Endothelial cell of hepatic sinusoid (primary cell): ENCODE measurements around the gene CDYL2.

Experiments
- in situ Hi-C: cut with HindIII; loops from 2 replicates; pipeline ENCODE4 v1.10.0; 2017; ENCODE audit warnings: low sequenced_read_pairs

The CDYL2 gene

DNA sequence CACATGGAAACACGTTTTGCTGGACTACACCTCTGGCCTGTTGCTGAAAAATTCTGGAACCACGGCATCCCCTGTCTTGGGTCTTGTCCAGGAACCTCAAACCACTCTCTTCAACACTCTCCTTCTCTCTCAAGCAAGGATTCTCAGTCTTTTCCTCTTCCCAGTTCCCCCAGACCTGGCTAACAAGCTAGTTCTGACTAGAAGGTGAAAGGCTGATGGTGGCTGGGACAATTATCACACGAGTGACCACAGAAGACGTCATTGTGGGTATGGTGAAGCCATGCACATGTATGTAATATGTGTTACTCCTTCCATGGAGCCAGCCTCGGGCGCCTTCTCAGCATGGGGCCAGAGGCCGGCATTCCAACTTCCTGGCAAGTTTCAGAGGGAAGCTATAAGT, 123.0 kb downstream of the CDYL2 start:
- in situ Hi-C loops: no loop called here

DNA sequence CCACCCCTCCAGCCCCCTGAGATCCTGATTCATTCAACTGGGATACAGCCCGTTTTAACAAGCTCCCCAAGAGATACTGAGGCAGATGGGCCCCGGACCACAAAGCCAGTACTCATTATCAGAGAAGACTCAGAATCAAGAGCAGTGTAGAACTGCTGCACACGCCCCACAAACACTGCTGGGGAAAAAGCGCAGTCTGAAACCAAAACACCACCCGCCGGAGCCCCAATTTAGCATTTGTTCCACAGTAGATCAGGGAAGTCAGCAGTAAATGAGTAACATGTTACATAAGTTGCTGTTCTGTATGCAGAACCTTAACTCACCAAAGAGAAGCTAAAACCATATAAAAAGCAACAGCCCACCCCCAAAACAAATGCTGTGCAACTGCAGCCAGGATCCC, 123.6 kb downstream of the CDYL2 start:
- in situ Hi-C loops: no loop called here

DNA sequence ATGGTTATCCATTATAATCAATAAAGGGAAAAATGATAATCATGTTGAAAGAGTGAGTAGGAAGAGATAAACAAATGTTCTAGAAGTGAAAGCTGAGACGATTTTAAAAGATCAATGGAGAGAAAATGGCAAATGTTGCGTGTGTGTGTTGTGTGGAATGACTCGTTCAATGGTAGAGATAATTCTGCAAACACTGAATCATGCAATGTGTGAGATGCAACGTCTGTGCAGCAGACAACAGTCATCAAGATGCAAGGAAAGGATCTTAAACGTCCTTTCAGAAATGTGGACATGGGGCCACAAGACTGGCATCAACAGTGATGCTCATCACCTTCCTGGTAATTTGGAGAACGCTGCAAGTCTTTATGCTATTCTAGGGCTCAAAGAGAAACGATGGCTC, 124.4 kb downstream of the CDYL2 start:
- in situ Hi-C loops: no loop called here

DNA sequence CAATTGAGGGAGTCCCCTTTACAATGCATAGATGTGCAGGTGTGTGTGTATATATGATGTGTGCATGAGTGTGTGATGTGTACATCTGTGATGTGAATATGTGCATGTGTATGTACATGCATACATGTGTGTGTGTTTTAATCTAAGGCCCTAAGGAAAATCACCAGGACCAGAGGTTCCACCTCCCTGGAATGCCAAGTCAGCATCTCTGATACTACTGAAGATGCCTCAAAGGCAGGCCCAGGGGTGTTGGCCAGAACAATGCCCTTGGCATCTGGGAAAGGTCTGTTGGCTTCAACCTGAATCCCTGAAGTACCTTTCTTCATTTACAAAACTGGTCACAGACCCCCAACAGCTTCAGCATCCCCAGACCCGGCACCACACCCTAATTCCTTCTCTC, 129.5 kb downstream of the CDYL2 start:
- in situ Hi-C loops: no loop called here

DNA sequence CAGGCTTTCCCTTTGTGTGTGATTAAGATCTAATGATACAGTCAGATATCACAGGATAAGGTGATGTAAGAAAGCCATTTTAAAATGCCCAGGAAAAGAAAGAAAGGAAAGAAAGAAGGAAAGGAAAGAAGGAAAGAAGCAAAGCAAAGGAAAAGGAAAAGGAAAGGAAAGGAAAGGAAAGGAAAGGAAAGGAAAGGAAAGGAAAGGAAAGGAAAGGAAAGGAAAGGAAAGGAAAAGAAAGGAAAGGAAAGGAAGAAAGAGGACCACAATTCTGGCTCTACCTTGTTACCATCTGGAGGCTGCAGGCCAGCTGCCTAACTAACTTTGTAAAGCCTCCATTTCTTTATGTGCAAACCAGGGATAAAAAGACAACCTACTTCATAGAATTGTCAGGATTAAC, 132.0 kb downstream of the CDYL2 start:
- in situ Hi-C loops: no loop called here

DNA sequence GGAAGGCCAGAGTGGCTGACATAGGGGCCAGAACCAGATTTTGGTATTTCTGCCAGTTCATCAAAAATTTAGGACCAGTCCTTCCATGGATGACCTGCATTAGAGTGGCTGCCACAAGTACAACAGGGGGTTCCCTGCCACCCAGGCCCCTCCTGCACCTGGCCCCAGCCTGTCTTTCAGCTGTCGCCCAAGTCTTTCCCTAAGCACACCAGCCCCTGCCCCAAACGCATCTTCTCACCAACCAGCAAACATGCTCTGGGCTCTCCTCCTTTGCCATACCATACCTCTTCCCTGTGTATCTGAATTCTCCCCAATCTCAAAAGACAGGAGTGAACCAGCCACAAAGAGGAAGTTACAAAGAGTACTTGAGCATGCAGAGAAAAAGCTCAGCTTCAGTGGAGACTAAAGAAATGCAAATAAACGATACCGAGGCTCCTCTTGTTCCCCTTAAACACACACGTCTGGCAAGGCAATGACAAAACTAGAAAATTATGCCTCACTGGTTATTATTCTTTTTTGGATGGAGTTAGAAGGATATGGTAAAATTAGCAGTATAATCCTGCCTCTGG, 133.0 kb downstream of the CDYL2 start:
- in situ Hi-C loops: no loop called here

DNA sequence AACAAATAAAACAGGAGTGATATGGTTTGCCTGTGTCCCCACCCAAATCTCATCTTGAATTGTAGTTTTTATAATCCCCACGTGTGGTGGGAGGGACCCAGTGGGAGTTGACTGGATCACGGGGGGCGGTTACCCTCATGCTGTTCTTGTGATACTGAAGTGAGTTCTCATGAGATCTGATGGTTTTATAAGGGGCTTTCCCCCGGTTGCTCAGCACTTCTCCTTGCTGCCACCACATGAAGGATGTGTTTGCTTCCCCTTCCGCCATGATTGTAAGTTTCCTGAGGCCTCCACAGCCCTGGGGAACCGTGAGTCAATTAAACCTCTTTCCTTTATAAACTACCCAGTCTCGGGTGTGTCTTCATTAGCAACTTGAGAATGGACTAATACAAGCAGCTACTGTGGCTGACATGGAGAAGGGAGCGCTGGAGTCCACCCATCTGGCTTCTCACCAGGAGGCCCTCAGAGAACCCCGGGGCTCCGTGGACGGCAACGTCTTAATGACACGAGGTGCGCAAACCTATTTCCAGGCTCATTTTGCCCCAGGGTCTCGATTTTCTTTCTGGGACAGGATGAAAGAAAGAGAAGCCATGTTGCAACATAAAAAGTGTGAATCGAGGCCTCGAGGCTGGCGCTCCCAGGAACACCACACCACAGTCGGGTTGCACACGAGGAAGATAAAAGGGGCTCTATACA, 134.1 kb downstream of the CDYL2 start:
- in situ Hi-C loops: no loop called here

DNA sequence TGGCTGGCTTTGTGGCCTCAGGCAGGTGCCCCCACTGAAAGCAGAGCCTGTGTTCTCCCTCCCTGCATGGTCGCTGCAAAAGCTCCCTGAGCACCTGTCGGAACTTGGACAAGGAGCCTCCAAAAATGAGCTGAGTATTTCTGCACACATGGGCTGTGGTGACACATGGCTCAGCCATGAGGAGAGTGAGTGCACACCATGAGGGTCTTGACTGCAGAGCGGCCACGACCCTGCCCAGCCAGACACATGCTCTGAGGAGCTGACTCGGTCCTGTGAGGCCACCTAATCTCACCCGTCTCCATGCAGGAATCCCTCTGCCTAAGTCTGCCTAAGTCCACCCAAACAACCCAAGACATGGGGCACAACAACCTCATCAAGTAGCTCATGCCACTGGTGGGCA, 134.7 kb downstream of the CDYL2 start:
- in situ Hi-C loops: no loop called here

DNA sequence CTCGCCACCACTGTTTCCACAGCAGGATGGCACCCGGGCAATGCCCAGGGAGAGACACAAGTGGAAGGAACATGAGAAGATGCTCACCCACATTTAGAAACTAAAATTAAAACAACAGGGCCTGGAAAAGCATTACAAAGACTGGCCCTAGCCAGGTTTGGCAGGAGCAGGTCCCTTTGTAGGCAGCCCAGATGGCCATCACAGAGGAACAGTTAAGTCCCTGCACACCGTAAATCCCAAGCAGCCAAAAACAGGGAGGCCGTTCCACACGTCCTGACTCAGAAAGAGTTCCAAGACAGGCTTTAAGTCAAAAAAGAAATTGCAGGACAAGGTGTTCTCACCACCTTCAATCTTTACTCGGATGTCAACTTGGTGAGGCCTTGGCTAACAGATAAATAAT, 136.5 kb downstream of the CDYL2 start:
- in situ Hi-C loops: no loop called here

DNA sequence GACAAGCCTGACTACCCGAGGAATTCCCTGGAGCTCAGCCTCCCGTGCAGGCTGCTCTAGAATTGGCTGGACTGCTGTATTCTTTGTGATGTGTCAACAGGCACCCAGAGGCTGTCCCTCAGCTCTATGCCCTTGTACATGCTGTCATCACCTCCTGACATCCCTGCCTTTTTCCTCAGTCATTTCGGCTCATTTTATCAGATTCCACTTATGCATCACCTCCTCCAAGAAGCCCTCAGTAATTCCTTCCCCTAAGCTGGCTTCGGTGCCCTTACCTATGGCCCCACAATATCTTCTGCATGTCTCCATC, 137.2 kb downstream of the CDYL2 start:
- in situ Hi-C loops: no loop called here

DNA sequence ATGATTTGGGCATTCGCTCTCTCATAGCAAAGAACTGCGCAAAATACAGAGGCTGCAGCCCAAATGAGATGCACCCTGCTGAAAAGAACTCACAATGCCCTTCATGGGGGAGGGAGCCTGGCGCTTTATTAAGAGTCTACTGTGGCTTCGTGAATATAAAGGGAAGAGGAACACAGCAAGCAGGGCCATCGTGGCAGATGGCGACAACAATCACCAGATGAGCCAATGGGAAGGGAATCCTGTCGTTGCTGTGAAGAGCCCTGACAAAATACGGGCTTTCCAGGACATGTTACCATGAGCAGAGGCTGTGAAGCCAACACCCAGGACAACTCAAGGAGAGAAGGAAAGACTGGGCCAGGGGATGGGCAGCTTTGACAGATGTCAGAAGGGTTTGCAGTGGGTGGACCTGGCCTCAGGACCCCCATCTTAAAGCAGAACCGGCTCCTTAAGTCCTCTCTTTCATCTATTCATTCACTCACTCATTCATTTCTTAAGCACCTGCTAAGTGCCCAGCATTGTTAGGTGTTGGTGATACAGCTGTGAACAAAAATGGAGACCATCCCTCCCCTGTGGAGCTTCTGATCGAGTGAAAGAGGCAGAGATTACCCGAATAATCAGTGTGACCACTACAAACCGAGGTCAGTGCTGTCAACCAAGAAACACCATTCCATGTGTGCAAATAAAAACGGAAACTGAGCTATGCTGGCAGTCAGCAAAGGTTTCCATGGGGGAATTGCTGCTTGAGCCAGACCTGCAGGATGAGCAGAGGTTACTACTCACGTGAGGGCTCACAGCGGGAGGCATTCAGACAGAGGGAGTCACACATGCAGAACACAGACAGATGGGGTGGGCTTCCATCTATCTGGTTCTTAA, 137.8 kb downstream of the CDYL2 start:
- in situ Hi-C loops: no loop called here

DNA sequence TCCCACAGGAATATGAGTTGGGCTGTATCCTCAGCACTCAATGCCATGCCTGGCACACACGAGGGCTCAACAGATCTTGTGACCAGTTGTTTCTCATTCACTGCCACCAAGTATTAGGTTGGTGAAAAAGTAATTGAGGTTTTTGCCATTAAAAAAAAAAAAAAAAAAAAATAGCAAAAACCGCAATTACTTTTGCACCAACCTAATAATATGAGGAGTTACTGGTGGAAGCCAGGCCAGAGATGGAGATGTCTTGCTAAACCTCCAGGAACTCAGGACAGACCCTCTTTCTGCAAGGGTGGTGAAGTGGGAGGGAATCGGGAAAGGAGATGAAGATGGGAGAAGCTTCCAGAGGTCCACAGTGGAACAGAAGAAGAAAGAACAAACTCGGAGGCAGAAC, 139.0 kb downstream of the CDYL2 start:
- in situ Hi-C loops: no loop called here

DNA sequence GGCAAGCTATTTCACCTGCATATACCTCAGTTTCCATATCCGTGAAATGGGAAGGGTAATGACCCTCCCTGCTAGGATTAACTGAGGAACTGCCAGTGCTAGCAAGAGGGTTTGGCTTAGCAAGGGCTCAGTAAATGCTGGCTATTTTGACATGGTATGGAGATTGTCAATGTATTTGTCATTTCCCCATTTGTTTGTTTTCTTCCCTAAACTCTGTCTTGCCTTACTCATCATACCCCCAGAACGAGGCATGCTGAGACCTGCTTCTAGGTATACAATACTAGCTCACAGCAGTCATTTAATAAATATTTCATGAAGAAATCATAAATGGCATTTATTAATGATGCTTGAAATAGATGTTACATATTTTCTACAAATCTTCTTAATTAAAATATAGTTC, 139.6 kb downstream of the CDYL2 start:
- in situ Hi-C loops: loop anchor here (5.0 kb wide), 1 partner anchor 37 kb away; no protein-coding TSS in a partner anchor

DNA sequence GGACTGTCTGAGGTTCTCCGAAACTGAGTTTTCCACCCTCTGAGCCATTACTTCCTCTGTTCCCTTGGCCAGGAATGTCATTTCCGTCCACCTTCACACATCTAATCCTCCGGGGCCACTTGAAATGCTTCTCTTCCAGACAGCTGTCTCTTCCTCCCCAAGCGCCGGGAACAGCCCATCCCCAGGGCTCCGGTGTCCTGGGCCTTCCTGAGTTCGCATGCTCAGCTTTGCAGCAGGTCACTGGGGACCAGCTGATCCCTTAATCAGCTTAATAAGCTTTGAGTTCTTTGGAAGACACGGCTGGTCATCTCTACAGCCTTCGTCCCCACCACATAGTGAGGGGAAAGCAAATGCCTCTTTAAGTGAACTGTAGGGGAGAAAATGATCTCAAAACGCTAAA, 140.2 kb downstream of the CDYL2 start:
- in situ Hi-C loops: loop anchor here (5.0 kb wide), 1 partner anchor 37 kb away; no protein-coding TSS in a partner anchor

DNA sequence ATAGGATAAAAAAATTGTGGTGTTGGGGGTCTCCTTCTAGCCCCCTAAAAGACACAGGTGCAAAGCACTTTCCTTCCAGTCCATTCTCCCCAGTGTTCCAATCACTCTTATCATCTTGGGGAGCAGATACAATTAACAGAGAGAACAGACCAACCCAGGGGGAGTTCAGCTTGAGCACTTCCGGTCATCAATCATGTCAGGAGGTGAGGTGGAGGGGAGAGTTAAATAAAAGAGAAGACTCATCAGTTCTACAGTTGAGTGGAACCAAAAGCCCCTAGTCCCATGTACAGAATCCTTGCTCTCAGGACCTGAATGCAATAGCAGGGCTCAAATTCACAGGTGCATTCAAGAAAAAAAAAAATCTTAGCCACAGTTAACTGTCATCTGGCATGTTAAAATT, 141.3 kb downstream of the CDYL2 start:
- in situ Hi-C loops: loop anchor here (5.0 kb wide), 1 partner anchor 36 kb away; no protein-coding TSS in a partner anchor

DNA sequence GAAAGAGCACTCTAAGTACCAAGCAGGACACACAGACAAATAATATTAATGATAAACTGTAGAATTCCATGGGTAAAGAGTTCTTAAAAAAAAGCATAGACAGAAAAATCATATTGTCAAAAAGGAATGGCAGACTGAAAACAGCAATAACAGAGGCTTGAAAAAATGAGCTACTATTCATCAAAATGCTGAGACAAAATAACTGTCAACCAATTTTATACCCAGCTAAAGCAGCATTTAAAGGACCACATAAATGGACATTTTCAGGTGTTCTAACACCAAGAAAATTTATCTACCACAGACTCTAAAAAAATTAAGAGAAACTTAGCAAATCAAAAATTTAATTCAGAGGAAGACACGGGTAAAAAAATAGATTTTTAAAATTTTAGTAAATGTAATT, 144.5 kb downstream of the CDYL2 start:
- in situ Hi-C loops: loop anchor here (5.0 kb wide), 1 partner anchor 33 kb away; no protein-coding TSS in a partner anchor

DNA sequence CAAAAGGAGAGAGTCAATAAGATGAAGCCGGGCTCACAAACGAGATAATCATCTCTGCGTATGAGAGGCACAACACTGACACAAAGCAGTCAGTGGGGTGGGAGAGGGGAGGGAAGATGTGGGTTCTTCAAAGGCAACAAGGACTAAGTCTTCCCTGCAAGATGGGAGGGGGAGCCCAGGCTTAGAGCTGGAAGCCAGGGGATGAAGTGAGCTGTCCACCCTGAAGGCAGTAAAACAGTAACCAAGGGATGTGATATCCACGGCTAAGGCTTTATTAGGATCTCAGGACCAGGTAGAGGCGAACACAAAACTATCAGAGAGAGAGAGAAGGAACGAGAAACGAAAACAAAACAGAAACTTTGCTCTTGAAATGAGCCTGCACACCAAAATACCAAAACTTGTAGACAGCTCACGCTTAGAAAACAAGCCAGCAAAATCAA, 147.7 kb downstream of the CDYL2 start:
- in situ Hi-C loops: no loop called here

DNA sequence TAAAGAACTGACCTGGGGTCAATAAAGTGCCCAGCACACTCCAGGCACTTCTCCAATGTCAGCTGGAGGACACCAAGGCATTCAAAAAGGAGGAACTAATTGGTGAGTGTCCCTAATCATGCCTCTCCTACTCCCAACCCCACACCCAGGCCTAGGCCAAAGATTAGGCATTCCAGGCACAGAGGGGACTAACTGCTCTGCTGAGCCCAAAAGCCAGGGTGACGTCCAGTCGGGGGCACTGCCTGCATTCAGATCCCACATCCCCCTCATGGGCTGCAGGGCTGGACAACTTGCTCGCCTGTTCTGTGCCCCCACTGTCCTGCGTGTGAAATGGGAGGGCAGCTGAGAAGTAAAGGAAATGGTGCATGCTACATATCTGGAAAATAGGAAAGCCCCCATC, 148.2 kb downstream of the CDYL2 start:
- in situ Hi-C loops: no loop called here

DNA sequence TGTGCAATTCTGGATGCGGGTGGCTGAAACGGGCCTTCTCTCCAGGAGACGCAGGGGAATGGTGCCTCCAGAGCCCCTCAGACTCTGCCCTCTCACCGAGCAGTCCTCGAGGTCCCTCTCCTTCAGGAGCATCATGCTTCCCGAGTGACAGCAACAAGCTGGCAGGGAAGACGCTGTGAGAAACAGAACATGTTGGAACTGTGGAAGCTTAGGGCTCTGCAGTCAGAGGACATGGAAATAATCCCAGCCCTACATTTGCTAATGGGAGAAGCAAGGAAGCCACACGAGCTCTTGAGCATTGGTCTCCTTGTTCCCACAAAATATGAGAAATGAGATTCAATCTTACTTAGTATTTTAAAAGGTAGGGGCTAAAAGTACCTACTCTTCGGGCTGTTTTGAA, 148.6 kb downstream of the CDYL2 start:
- in situ Hi-C loops: no loop called here

DNA sequence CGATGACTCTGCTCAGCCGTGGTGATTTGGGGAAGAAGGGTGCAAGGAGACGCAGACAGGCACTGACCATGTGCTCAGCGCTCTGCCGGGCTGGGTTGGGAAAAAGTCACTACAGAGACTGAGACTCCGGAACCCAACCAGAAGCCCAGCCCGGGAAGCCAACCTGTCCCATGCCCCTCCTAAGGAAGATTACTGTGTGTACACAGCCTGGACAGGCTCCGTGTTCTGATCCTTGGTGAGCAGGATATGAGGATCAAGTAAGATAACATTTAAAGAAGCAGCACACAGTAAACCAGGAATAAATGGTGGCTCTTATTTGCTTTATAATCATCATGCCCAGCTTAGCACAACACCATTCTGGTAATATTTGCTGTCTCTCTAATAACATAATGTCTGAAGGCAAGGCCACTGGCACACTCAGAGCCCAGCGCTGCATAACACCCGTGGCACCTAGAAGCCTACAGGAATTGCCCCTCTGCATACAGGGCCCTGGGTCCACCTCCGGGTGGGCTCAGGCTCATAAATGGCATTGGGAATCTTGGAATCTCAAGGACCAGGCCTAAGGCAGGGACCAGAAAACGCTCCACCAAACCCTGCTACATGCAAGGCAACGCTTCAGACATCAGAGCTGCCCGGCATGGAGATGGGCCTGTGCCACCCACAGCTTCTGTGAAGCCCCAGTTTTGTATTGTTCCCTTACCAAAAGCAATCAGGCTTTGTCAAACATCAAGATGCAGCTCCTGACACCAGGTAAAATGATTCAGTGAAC, 150.1 kb downstream of the CDYL2 start:
- in situ Hi-C loops: no loop called here

DNA sequence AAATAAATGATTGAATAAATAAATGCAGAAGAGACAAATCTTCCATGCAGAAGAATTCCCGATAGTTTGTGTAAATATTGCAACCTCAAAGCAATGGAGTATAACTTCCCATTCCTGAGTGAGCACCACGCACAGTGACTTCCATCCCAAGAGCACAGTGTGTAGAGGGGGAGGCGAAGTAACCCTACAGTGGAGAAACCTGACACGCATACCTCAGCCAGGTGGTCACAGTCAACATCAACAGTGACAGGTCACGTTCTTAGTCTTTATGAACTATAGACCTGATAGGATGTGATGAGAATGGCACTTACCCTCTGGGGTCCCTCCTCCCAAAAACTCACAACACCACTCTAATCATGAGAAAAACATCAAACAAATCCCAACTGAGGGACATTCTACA, 152.0 kb downstream of the CDYL2 start:
- in situ Hi-C loops: no loop called here
